CD1c-positive myeloid dendritic cell (primary cell): ENCODE results near the gene SMARCD1.

Experiments used
- DNase-seq: peaks from one replicate; pipeline ENCODE4 v3.0.0-alpha.2; 2016; ENCODE audit errors: extremely low spot score

The SMARCD1 gene

GRCh38 chr12:50084775-50085614 lies at the start of gene SMARCD1:
TSS of gene SMARCD1 (plus strand) at chr12:50085342. CDS start at chr12:50085370, 28 bp downstream.
- DNase-seq = peak; percentile 89

GRCh38 chr12:50038336-50038735 lies 46.8 kb upstream of the SMARCD1 start:
- no peak for DNase-seq

GRCh38 chr12:50039151-50039835 lies 45.8 kb upstream of the SMARCD1 start:
- peak; percentile 88 for DNase-seq

- no peak for DNase-seq
These were observed 44.5 kb upstream of the SMARCD1 start for GRCh38 chr12:50040657-50041056.

- DNase-seq = no peak
These were observed 43.9 kb upstream of the SMARCD1 start for GRCh38 chr12:50041062-50041860.

GRCh38 chr12:50041962-50042361 lies 43.2 kb upstream of the SMARCD1 start:
- no peak for DNase-seq

- DNase-seq = no peak
These were observed 42.4 kb upstream of the SMARCD1 start for GRCh38 chr12:50042693-50043092.

GRCh38 chr12:50043308-50043707 lies 41.8 kb upstream of the SMARCD1 start:
- DNase-seq = no peak

GRCh38 chr12:50043854-50044253 lies 41.3 kb upstream of the SMARCD1 start:
- DNase-seq = peak; percentile 33

GRCh38 chr12:50047693-50048250 lies 37.4 kb upstream of the SMARCD1 start:
- no peak for DNase-seq

GRCh38 chr12:50049254-50050118 lies 35.7 kb upstream of the SMARCD1 start:
- no peak for DNase-seq

- no peak for DNase-seq
These were observed 35.1 kb upstream of the SMARCD1 start for GRCh38 chr12:50050119-50050385.

GRCh38 chr12:50050410-50051098 lies 34.6 kb upstream of the SMARCD1 start:
- DNase-seq = peak; percentile 60

GRCh38 chr12:50051101-50051806 lies 33.9 kb upstream of the SMARCD1 start:
- no peak for DNase-seq

GRCh38 chr12:50052544-50052943 lies 32.6 kb upstream of the SMARCD1 start:
- no peak for DNase-seq

- DNase-seq = no peak
These were observed 32.2 kb upstream of the SMARCD1 start for GRCh38 chr12:50052964-50053363.

- DNase-seq = no peak
These were observed 31.6 kb upstream of the SMARCD1 start for GRCh38 chr12:50053583-50053982.

- DNase-seq = peak; percentile 63
These were observed 29.1 kb upstream of the SMARCD1 start for GRCh38 chr12:50055831-50056638.

GRCh38 chr12:50056639-50056976 lies 28.5 kb upstream of the SMARCD1 start:
- no peak for DNase-seq
